Esophagus muscularis mucosa (tissue), 4 donors: ENCODE data around the gene ZNF846. TPM values are rescaled to one million over a fixed set of nuclear protein-coding genes. Genes with fewer than 3 reads are reported as not detected.

Source experiments
- DNase-seq: peaks from one replicate; pipeline ENCODE4 v3.0.0-alpha.2; 2017; ENCODE audit errors: extremely low spot score
- H3K27ac ChIP-seq, 4 donors: fragments of 200-600 bp; sonication (generic); replicated peaks in 1 of 4; 1 replicate in 3 of 4; 2 replicates in 1 of 4; pipeline ENCODE4 v1.5.1; 2016 to 2019; ENCODE audit warnings: mild to moderate bottlenecking in 1 of 4
- H3K27me3 ChIP-seq, 4 donors: fragments of 200-600 bp; sonication (generic); one replicate each; pipeline versions ENCODE4 v1.5.1 to v1.6.0; 2016 to 2019
- H3K36me3 ChIP-seq, 4 donors: fragments of 200-600 bp; sonication (generic); one replicate each; pipeline ENCODE4 v1.5.1; 2016 to 2019
- H3K4me1 ChIP-seq, 4 donors: fragments of 200-600 bp; sonication (generic); one replicate each; pipeline ENCODE4 v1.5.1; 2016 to 2019
- H3K4me3 ChIP-seq, 4 donors: fragments of 200-600 bp; sonication (generic); 1 replicate in 2 of 4; 2 replicates in 2 of 4; pipeline ENCODE4 v1.5.1; 2016 to 2019; ENCODE audit warnings: mild to moderate bottlenecking in 4 of 4, moderate library complexity in 1 of 4
- H3K9me3 ChIP-seq, 4 donors: fragments of 200-600 bp; sonication (generic); 1 replicate in 3 of 4; 2 replicates in 1 of 4; pipeline ENCODE4 v1.5.1; 2016 to 2019
- CTCF ChIP-seq, 3 experiments: fragments of 200-600 bp in 2 of 3; fragments of 450-650 bp in 1 of 3; sonication (generic) in 2 of 3; IDR thresholded peaks; one replicate each; pipeline ENCODE4 v1.5.1; 2017 to 2019; ENCODE audit warnings: antibody characterized with exemption in 3 of 3, mild to moderate bottlenecking in 2 of 3, moderate library complexity in 1 of 3
- POLR2A ChIP-seq: fragments of 450-650 bp; IDR thresholded peaks from one replicate; pipeline ENCODE4 v1.6.1; 2017; ENCODE audit warnings: antibody characterized with exemption, moderate library complexity, mild to moderate bottlenecking, low read depth
- WGBS: methylation state at CpG from one replicate; pipeline ENCODE4 v1.1.5; 2018; 5-methylcytosine and 5-hydroxymethylcytosine counted together
- intact Hi-C: fragments of 100-400 bp; cut with DNase I; formaldehyde crosslinking; loops from one replicate; pipeline ENCODE4 v1.15.1; 2023
- total RNA-seq, 4 donors: library from RNA; depleted of rRNA; stranded (reverse); fragments of >200 nt; gene quantifications; one replicate each; pipeline versions ENCODE4 v1.1.0 to v1.2.1, GENCODE V29; 2016

Gene ZNF846
- total RNA-seq, 4 donors from 2014 or later, result 19.7 to 43.2 (median 22.8) TPM

GRCh38 chr19:9702186-9702585, 66.4 kb downstream of the ZNF846 start:
- H3K27me3 ChIP-seq, result peaks cover 0 to 3% (median 0%) of the 10 kb centered on the region in 4 donors
- no peak for TF ChIP-seq CTCF (IDR thresholded peaks at IDR 0.05)
- TF ChIP-seq POLR2A, result no peak
- no peak overlapping the region for H3K4me3 ChIP-seq
- no peaks in the 10 kb centered on the region for H3K9me3 ChIP-seq
- intact Hi-C loops, result no loop called here
- no peak for DNase-seq
- H3K36me3 ChIP-seq, result no peaks in the 10 kb centered on the region
- no peaks in the 10 kb centered on the region for H3K4me1 ChIP-seq
- 90% methylated on average over 6 of the region's 6 CpGs for WGBS
- no peak overlapping the region for H3K27ac ChIP-seq

Other genes starting within 250 kb of the ZNF846 start
- gene ZNF426, start 230.1 kb downstream of the ZNF846 start, total RNA-seq, result 10 to 100 TPM; 13.7 to 19.4 (median 17.5) TPM
- 10 to 100 TPM; 18.3 to 31.1 (median 25.5) TPM for gene ZNF121, start 184.2 kb downstream of the ZNF846 start, total RNA-seq
- gene ZNF561, start 147.5 kb downstream of the ZNF846 start, total RNA-seq, result 10 to 100 TPM; 26.8 to 40.3 (median 35.8) TPM
- gene ZNF562, start 93.6 kb downstream of the ZNF846 start, total RNA-seq, result 10 to 100 TPM; 22.8 to 30.3 (median 27.2) TPM
- 10 to 100 TPM; 15.8 to 32.7 (median 29.2) TPM for gene FBXL12, start 50.3 kb upstream of the ZNF846 start, total RNA-seq
- 100 to 1,000 TPM; 297 to 717 (median 464) TPM for gene UBL5, start 59.2 kb upstream of the ZNF846 start, total RNA-seq
- 100 to 1,000 TPM; 113 to 183 (median 145) TPM for gene PIN1, start 66.6 kb upstream of the ZNF846 start, total RNA-seq
- 10 to 100 TPM in 3 of 4 donors, 1 to 10 TPM in 1; 3.6 to 17.1 (median 11.6) TPM for gene OLFM2, start 167.8 kb upstream of the ZNF846 start, total RNA-seq
- 10 to 100 TPM; 12.9 to 29.1 (median 19.5) TPM for gene COL5A3, start 241.8 kb upstream of the ZNF846 start, total RNA-seq
- not detected for gene RDH8, start 244.7 kb upstream of the ZNF846 start, total RNA-seq